ENCODE results near the gene C10orf90.
"Not testable (repeated sequence)": the region's sequence is repeated elsewhere in the genome, so short reads cannot be mapped to it uniquely, and the experiment has no call there.

Gene C10orf90

DNA sequence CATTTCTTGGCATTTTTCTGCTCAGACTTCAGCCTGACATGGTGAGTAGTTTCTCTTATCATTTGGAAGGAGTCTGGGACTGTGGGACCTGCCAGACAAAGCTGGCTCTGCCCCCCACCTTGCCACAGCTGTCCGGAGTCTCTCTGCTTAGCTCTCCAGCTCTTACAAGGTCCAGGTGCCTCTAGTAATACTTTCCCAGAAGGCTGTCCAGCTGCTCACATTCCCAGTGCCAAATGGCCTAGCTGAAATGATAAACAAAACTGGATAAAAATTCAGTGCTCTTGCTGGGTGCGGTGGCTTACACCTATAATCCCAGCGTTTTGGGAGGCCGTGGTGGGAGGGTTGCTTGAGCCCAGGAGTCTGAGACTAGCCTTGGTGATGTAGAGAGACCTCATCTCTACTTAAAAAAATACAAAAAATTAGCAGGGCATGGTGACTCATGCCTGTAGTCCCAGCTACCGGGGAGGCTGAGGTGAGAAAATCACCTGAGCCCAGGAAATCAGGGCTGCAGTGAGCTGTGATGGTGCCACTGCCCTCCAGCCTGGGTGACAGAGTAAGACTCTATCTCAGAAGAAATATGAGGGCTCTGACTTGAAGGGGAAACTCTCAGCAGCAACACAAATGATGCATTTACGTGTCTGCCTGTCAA lies 86.8 kb downstream of the C10orf90 start:
- no peak for DNase-seq (ENCODE audit: low read depth)

DNA sequence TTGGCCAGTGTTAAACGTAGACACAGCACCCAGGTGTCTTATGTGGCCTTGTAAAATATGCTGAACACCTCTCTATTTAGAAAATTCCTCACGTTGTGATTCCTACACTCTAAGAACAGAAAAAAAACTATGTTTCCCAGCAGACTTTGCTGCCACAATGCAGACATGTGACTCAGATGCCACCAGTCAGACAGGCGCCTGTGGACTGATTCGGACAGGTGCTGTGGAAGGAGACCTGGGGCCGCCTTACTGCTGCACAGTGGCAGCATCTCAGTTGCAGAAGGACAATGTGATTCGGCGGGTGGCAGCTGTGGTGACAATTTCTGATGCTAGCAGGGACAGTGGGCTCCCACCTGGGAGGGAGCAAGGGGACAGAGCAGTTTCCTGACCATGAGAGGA lies 88.8 kb downstream of the C10orf90 start:
- DNase-seq (ENCODE audit: low read depth), result no peak

DNA sequence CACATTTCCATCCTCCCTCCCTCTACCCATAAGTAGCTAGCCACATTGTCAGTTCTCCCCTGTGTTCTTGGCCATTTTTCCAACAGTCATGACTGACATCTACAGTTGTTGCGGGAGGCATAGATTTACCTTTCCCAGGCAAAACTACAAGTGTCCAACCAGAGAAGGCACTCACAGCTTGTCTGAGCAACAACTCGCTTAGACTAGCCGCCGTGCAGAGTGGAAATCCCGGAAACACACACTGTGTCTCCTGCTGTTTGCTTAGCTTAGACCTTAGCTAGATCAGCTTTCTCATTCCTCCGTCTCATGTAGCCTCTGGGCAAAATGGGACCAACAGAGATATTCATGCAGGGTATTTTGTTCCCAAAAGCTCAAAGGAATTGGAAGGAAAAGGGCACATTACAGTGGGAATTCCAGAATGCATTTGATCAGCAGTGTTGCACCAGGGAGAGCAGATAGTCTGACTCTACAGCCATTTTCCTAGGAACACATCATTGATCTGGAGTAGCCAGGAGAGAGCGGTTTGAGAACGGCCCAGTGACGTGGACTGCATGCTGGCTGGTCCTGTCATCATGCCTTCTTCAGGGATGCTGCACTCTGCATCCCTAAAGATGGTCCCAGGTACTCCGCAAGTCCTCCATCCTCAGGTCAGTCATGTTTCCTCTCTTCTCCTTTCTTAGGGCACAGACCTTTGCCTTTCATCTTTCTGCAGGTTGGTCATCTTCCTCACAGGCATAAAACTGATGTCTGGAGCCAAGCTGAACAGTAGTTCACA lies 89.4 kb downstream of the C10orf90 start:
- no peak for DNase-seq (ENCODE audit: low read depth)

DNA sequence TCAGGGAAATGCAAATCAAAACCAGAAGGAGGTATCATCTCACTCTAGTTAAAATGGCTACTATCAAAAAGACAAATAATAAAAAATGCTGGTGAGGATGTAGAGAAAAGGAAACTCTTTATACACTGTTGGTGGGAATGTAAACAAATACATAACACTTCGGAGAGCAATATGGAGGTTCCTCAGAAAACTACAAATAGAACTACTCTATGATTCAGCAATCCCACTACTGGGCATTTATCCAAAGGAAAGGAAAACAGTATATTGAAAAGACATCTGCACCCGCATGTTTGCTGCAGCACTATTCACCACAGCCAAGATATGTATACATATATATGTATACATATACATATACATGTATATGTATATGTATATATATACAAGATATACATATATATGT lies 94.2 kb downstream of the C10orf90 start:
- no peak for DNase-seq (ENCODE audit: low read depth)

DNA sequence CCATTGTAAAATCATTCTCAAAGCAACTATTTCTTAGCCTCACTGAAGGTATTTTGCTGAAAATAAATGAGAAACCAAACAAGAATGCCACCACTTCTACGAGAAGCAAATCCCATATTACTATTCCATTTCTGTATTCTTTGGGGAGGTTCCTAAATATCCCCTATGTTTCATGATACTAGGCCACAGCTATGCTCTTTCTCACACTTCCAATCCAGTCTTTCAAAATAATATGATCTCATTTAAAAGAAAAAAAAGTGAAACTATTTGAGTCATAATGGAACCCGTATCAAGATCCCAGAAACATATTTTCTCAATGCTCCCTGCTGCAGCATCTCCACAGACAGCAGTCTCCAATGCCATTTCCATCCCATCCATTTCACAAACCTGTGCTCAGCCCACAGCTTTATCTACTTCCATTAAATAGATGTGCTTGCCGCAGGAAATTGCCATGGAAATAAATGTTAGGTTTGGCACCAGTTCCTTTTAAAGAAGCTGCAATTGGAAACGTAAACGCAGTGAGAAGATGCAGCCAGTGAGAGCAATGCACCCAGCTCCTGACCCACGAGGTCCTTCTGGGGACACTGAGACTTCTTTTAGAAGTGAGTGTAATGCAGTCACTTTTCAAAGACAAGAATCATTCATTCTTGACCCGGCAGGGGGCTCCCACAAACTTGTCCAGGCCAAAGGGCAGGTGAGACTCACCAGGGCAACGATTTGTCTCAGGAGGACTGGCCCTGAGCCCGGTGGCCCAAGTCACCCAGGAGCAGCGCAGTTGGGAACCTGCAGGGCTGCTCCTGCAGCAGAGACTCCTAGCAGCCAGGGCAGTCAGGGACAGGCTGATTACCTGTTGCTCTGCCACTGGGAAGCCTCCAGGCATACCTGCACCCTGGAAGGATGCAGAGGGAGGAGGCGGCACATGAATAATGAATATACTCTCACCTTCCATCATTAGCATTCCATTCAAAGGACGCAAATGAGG lies 99.6 kb downstream of the C10orf90 start:
- no peak for DNase-seq (ENCODE audit: low read depth)

DNA sequence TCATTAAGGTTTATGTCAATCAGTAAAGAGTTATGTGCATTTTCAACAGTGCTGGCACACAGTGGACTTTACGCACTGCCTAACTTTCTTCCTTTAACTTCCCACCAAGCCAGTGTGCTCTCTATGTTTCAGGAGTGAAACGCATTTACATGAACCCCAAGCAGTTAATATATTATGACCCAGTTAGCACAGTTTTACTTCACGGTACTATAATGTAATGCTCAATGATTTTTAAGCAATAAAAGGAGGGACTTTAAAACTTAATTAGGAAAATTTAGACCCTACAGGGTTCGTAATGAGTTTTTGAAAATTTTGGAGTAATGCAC lies 100.3 kb downstream of the C10orf90 start:
- DNase-seq (ENCODE audit: low read depth), result no peak

DNA sequence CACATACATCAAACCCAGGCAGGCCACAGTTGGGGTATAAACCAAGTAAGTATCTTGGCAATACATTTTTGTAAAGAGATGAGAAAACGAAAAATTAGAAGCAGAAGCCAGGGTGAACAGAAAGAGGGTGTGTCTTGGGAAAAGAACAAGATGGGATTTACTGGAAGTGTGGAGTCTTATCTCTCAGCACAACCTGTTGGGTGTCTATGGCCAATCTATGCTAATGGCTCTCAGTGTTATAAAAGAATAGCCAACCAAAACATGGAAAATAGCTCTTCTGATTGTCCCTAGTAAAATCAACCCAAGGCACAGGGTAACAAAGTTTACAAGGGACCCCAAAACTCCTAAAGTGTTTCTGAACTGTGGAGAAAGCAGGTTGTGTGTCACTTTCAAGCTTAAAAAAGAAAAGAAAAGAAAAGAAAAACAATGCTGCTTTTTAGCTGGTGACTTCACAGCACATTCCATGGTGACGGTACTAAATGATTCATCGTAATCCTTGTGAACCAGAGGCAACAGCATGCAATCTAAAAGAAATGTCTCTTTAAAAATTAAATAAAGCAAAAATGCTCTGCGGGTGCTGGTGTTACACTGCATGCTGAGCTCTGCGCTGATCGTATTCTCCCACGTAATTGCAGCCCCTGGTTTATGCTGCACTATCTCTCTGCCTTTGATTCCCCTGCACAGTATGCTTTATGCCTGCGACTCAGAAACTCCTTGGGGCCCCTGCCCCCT lies 100.8 kb downstream of the C10orf90 start:
- DNase-seq (ENCODE audit: low read depth), result no peak

DNA sequence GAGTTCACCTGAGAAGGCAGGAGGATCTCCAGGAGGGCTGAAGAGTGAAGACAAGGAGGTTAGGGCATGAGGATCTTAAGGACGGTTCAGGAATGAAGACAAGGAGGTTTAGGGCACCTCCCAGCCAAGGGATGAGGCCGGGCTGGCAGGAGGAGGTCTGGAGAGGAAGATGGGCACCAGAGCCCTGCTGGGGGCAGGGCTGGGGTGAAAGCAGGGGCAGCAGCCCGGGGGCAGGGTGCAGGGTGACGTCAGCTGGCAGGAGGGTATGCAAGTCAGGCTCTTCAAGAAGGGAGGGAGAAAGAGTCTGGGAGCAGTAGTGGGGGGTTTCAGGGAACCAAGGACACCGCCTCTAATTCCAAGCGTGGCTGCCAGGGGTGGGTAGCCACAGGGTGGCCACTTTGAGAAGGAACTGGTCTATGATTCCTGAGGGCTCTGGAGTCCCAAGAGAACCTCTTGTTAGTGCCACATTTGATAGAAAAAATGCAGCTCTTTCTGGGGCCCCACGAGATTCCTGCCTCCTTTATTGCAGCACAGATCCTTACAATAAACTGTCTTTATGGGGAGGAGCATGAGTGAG lies 101.6 kb downstream of the C10orf90 start:
- DNase-seq (ENCODE audit: low read depth), result no peak

DNA sequence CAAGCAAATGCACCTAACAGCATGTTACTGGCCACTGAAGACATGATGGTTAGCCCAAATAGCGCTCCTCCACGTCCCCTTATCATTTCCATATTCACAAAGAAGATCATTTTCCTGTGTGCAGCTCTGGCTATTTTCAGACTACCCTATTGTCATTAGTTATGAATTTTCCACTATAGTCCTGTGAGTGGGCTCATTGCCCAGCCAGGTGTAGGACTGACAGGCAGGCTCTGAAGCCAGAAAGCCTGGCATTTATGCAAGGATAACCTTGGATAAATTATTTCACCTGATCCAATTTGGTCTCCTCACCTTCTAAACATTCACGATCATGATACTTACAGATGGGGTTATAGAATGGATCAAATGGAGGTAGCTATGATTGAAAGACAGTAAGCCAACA lies 104.6 kb downstream of the C10orf90 start:
- no peak for DNase-seq (ENCODE audit: low read depth)

DNA sequence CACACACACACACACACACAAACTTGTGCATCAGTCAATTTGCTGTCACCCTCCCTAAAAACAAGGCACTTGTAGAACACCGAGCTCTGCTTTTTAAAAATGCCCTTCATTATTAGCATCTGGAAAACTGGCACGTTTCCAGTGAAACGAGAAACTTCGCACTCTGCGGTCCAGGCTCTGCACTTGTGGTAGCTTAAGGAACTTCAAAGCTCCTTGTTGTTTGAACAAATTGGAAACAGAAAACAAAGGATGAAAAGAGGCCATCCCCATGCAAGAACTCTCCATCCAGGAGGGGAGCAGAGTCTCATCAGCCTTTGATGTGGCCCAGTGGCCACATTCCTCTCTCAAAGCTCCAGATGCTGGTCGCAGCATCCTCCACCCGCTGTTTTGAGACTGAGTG lies 105.1 kb downstream of the C10orf90 start:
- DNase-seq (ENCODE audit: low read depth), result no peak

DNA sequence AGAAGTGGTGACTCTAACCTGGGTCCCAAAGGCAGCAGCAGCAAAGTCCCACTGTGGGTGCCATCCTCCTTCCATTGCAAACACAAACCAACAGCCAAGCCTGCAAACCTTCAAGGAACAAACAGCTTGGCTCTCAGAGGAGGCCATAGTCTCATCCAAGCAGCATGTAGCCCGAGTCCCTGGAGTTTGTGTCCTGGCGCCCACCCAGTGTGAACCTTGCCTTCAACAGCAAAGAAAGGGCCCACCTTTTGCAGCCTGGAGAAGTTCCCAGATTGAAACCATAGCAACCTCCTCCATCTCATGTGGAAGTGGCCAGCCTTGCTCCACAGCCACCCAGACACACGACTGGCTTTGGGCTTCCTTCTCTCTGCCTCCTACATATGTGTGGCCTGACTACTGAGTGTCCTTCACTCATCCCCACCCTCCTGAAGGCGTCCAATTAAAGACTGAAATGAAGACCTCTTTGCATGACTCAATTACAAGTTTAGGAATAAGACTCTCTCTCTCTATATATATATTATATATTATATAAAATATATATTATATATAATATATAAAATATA lies 106.1 kb downstream of the C10orf90 start:
- DNase-seq (ENCODE audit: low read depth), result no peak

DNA sequence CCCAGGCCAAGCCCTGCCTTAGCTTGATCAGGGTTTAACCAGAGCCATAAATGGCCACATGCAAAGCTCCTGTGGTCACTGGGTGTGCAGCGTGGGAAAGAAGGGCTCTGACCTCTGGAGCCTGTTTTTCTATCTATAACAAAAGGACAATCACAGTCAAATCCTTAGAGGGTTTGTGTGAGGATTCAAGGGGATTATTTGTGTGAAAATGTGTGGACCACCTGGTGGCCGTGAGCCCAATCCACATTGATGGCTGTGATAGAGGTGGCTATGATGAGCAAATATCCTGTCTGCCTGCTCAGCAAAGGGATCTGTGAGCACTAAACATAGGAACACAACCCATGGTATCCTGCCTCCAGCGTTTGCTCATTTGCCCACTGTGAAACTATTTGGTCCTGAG lies 107.1 kb downstream of the C10orf90 start:
- no peak for DNase-seq (ENCODE audit: low read depth)

DNA sequence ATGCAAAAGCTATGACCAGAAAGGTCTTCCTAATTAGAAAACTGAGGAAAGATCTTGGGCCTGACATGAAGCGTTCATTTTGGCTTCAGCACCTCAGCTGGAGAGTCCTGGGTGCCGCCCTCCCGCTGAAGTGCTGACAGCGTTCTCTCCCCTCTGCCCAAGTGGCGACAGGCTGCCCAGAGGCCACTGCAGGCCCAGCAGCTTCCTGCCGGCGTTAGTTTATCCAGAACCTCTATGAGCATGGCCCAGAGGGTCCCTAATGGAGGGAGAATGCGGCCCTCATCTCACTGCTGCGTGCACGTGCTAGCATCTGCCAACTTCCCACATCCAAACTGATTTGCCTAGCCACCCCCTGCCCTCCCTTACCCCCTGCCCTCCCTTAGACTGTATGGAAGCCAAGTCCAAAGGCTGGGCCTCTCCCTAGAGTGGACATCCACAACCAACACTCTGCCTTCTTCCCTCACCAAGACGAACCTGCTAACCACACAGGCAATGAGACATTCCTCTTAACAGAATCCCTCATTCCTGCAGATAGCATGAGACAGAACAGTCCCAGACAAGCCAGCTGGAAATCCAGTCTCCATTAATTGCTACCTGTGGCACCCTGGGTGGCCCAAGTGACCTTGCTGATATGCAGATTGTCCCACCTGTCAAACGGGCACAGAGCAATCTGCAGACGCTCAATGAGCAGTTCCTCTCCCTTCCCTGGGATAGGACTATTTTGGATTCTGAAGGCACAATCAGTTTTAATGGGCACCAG lies 108.4 kb downstream of the C10orf90 start:
- DNase-seq (ENCODE audit: low read depth), result no peak

DNA sequence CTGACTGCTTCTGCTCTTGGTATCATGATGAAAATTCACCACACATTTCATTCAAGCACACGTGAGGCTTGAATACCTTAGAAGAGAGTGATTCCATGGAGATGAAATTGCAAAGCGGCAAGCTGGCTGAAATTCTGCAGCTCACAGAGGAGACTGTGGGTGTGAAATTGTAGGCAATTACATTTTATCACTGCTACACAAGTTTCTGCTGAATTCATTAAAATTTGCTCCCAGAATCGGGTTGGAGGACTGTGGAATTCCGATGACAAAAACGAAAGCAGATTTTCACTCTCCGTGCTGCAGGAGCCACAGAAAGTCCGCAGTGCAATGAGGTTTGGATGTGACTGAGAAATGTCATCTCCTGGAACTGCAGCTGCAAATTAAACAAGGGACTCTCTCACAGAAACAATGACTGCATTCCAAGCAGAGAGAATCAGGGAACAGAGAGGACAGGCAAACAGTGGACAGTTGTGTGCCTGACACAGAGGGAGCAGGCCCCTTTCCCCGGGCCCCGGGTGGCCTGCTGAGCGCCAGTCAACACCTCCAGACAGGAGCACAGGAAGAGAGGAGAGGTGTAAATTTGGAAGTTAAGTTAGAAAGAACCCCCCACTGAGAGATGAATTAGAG lies 109.1 kb downstream of the C10orf90 start:
- no peak for DNase-seq (ENCODE audit: low read depth)

DNA sequence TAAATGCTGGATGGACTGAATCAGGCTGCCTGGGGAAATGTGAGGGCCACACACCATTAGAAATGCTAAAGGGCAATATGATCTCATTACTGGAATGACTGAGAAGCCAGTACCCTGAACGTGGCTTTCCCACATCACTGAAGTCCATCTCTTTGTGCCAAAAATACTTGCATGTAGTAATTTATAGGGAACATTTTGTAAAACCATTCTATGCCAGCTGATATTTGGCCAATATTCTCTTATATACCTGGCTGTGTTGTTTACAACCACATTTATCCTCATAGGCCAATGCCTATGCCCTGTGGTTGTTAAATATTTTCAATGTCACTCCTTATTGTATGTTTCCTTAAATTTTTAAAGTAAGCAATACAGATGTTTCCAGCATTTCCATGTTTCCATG lies 111.6 kb downstream of the C10orf90 start:
- DNase-seq (ENCODE audit: low read depth), result no peak

DNA sequence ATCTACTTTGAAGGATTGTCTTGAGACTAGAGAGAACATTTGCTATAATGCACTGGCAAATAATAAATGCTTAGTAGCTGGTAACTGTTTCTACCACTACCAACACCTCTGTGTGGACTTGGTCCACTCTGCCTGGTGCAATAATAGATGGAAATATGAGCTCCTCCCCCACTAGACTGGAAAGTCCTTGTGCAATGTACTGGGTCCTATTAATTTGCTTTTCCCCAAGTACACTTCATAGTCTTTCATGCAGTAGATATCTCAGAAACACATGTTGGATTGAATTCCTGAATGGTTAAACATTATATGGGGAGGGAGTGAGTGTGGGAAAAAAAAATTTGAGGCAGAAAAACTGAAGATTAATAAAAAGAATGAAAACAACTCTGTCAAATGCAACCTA lies 119.3 kb downstream of the C10orf90 start:
- DNase-seq (ENCODE audit: low read depth), result no peak

DNA sequence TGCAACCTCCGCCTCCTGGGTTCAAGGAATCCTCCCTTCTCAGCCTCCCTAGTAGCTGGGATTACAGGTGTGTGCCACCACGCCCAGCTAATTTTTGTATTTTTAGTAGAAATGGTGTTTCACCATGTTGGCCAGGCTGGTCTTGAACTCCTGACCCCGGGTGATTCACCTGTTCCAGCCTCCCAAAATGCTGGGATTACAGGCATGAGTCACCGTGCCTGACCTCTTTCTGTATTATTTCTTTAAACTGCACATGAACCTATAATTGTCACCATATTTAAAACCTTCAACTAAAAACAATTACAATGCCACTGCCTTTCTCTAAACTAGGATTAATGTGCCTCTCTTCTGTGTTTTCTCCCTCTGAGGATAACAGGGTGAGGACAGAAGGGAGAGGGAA lies 119.9 kb downstream of the C10orf90 start:
- not testable (repeated sequence) for DNase-seq (ENCODE audit: low read depth)

DNA sequence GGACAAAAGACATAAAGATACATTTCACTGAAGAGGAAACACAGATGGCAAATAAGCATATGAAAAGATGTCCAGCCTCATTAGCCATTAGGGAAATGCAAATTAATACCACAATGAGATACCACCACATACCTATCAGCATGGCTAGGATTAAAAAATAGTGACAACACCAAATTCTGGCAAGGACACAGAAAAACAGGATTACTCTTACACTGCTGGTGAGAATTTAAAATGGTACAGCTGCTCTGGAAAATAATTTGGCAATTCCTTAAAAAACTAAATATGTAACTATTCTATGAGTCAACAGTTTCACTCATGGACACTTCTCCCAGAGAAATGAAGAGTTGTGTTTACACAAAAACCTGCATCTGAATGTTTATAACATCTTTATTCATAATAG lies 121.1 kb downstream of the C10orf90 start:
- no peak for DNase-seq (ENCODE audit: low read depth)

DNA sequence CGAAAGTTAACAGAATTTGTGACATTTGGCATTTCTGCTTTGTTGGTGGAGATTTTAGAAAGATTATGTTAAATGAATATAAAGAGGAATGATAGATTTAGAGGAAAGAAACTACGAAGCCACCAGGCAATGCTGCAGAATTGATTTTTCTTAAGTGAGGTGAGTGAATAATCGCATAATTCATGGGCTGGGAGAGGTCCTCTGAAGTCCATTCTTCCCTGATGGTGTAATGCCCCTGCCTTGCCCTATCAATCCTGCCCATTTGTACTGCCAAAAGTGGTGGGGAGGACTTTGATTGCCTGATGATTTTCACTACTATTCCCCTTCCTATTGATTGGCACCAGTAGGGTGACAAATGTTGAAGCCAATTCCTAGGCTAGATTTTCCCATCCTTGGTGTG lies 125.9 kb downstream of the C10orf90 start:
- DNase-seq (ENCODE audit: low read depth), result no peak

DNA sequence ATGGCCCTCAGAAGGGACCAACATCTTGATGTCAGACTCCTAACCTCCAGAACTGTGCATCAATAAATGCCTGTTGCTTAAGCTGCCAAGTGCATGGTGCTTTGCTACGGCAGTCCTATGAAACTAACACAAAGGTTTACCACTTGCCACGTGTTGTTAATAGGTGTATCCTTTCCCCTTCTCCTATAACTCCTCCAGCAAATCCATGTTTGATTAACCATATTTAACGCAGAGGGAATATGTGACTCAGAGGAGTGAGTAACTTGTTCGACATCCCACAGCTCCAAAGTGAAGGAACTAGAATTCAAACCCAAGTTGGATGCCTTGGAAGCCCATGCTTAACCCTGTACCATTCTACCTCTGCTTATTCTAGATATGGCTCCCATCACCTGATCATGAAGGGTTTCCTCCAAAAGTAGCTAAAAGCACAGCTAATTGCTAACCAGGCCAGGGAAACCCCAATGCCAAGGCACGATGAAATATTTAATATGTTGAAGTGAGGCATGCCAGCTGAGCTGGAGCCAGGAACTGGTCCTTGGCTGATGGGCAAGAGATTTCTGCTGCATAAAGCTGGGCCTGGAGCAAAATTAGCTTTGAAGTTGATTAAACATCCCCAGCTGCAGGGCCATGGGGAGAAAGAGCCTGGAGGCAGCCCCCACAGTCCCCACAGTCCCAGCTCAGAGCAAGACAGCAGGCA lies 131.9 kb downstream of the C10orf90 start:
- no peak for DNase-seq (ENCODE audit: low read depth)

All from activated T-cell treated with anti-CD3 and anti-CD28 coated beads for 1 hour (primary cell).